Amygdala (tissue), 56 donors: ENCODE data around the gene FBN3.
A peak's percentile ranks its signal among the peaks of the same experiment; 100 is the strongest.
"Not testable (repeated sequence)": the region's sequence is repeated elsewhere in the genome, so short reads cannot be mapped to it uniquely, and the experiment has no call there.

Experiments
- DNase-seq, 56 donors: peaks; one replicate each; lab custom pipeline; 2025; lab: John Stamatoyannopoulos, UW

Gene FBN3

GRCh38 chr19:8149261-8150094 lies at the start of gene FBN3:
TSS of gene FBN3 (minus strand) at chr19:8149592. CDS start at chr19:8147480, 2,112 bp downstream.
- no peak for DNase-seq

DNA sequence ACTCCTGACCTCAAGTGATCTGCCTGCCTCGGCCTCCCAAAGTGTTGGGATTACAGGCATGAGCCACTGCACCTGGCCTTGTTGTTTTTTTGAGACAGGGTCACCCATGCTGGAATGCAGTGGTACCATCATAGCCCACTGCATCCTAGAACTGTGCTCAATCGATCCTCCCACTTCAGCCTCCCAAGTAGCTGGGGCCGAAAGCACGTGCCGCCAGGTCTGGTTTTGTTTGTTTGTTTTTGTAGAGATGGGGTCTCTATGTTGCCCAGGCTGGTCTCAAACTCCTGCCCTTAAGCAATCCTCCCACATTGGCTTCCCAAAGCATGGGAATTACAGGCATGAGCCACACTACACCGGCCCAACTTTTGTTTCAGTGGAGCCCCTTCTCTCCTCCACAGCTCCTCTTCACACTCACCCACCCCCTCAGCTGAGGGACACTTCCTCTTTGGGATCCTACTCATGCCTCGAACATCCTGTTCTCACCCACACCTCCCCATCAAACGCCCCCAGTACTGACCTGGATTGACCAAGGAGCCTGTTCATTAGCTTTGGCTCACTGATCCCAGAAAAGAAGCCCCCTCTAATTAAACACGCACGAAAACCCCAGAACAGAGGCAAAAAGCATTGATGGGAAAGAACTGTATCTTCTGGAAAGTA lies 47.0 kb upstream of the FBN3 start:
- no peak for DNase-seq

DNA sequence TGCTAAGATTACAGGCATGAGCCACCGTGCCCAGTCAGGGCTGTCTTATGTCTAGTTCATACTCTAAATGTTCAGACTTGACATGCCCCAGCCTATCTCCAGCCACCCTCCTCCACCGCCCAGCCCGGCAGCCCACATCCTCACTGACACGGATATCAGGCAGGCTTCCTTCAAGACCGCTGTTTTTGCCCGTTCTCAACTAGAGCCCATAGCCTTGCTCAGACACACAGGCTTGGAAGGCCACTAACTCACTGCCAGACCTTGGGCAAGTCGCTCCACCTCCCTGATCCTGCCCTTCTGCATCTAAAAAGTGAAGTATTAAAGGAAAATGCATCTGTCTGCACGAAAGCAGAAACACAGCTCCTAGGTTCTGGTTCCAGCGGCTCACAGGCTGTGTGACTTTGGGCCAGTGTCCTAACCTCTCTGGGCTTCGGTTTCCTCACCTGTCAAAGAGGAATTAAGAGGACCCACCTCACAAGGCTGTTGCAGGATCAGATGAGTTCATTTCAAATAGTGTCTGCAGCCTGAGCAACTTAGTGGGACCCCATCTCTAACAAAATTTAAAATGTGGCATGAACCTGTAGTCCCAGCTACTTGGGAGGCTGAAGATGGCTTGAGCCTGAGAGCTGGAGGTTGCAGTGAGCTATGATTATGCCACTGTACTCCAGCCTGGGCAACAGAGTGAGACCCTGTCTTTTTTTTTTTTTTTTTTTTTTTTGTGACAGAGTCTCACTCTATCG lies 45.3 kb upstream of the FBN3 start:
- peak in 1 of 56 donors; percentile 8 for DNase-seq

DNA sequence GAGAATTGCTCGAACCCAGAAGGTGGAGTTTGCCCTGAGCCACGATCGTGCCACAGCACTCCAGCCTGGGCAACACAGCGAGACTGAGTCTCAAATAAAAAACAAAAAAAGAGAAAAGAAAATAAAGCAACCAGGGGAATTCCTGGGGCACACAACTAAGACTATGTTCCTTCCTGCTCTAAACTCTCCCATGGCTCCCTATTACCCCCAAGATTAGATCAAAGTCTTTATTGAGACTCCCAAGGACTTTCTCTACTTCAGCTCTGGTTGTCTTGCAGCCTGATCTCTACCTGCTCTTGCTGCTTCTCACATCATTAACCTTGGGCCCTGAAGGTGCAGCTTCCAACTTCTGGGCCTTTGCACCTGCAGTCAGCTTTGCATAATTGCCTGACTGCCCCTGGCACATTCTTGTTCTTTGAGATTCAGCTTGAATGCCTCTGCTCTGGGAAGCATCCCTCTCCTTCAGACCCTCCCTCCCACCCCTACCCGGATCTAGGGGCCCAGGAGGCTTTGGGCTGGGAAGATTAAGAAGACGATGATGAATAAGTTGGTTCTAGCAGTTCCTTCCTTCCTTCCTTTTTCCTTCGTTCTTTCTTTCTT lies 42.9 kb upstream of the FBN3 start:
- DNase-seq = no peak

DNA sequence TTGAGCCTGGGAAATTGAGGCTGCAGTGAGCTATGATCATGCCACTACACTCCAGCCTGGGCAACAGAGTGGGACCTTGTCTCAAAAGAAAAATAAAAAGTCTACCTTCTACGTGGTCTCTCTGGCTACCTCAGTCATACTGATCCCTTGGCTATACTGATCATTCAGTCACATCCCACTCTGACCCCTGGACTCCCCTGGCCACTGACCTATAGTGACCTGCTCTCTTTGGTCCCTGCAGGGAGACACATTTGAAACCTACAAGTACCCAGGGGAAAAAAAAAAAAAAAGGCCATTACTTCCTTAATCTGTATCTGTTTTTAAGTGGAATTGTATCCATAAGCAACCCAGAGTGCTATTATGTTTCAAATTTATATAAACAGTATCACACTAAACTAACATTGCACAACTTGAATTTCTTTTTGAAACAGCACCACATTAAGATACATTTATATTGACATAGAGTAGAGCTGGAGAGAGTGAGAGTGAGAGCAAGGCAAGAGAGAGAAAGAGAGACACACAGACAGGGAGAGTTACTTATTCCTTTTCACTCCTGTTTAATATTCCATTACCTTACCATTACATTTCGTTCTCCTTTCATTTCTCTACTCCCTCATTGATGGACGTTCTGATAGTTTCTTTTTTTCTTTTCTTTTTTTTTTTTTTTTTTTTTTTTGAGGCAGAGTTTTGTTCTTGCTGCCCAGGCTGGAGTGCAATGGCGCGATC lies 36.1 kb upstream of the FBN3 start:
- DNase-seq = no peak

GRCh38 chr19:8184274-8184673 lies 34.9 kb upstream of the FBN3 start:
- no peak for DNase-seq

- no peak for DNase-seq
These were observed 30.6 kb upstream of the FBN3 start for GRCh38 chr19:8180018-8180417.

DNA sequence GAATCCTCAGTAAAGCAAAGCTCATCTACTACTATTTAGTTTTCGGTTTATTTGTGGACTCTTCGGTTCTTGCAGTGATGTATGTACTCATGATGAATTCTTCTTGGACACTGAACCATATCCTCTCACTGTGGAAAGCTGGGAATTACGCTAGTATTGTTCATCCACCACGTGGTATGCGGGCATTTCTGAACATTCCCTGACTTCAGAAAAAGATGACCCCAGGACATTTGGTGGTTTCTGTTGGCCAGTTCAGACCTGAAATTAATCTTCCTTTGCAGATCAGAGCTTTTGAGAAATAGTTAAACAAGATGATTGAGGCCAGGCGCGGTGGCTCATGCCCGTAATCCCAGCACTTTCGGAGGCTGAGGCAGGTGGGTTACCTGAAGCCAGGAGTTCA lies 25.3 kb upstream of the FBN3 start:
- no peak for DNase-seq

- DNase-seq = no peak
These were observed 19.1 kb upstream of the FBN3 start for GRCh38 chr19:8168537-8168936.

DNA sequence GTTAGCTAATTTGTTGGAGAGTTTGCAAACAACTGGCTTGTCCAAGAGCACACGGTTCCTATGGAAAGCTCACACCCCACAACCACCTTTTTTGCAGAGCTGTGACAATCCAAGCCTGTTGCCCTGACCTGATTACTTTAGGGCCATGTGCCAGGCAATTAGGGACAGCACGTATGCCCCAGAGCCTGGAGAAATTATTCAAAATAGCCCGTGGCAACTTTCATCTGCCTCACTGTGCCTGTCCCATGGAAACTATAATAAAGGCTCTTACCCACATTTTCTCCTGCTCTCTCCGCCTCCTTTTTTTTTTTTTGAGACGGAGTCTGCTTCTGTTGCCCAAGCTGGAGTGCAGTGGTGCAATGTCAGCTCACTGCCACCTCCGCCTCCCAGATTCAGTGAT lies 18.6 kb upstream of the FBN3 start:
- DNase-seq = no peak

- DNase-seq = no peak
These were observed 14.4 kb upstream of the FBN3 start for GRCh38 chr19:8163759-8164158.

DNA sequence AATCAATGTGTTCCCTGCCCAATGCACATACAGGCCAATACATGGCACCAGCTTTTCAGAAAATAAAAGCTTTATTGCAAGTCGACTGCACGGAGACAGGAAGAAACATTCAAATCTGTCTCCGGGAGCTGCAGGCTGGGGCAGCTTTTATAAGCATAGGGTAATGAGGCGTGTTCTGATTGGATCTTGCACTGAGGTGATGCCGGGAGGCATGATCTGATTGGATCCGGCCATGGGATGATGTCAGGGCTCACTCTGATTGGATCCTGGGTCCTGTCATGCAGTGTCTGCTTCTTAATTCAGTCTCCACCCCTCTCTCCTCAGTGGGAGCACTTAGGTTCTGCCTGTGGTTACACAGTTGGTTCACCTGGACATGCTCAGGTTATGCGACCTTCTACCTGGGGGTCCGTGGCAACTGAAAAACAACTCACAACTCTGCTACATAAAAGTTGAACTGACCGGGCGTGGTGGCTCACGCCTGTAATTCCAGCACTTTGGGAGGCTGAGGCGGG lies 11.8 kb upstream of the FBN3 start:
- DNase-seq = peak in 18 of 56 donors; percentile 2 to 39 (median 12)

- not testable (repeated sequence) for DNase-seq
These were observed 9.9 kb upstream of the FBN3 start for GRCh38 chr19:8159322-8159721.

GRCh38 chr19:8158411-8159074 lies 9.2 kb upstream of the FBN3 start:
- DNase-seq = peak in 37 of 56 donors; percentile 2 to 80 (median 20)

- no peak for DNase-seq
These were observed 5.9 kb upstream of the FBN3 start for GRCh38 chr19:8155318-8155717.

GRCh38 chr19:8154014-8154413 lies 4.6 kb upstream of the FBN3 start:
- DNase-seq = not testable (repeated sequence)

- DNase-seq = no peak
These were observed 2.3 kb upstream of the FBN3 start for GRCh38 chr19:8151767-8152035.

DNA sequence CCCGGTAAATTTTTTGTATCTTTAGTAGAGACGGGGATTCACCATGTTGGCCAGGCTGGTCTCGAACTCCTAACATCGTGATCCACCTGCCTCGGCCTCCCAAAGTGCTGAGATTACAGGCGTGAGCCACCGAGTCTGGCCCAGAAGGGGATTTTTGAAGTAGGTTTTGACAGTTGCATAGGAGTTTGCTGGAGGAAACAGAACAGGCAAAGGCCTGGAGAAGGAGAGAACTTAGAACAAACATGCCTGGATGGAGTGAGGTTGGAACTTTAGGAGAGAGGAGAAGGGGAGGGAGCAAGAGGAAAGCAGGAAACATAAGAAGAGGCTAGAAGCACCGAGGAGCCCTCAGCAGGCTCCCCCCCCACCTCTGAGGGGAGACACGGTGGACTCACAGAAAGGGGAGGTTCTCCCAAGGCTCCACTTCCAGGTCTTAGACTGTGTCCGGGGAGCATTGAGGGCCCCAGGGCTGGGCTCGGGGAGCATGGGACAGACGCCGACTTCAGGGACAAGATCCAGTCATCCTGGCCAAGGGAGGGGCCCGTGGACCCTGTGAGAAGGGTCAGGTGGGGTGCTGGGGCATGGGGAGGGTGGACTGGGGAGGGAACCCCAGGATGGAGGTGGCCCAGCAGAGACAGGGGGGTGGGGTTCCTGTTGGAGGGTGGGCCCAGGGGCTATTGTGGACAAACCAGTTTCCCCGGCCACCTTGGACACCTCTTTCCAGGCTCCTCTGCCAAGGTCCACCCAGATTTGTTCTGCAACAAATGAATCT lies 1.8 kb upstream of the FBN3 start:
- DNase-seq = no peak
